Panc1 (cell line): ENCODE data around the gene LSM12. TPM values are rescaled to one million over a fixed set of nuclear protein-coding genes. Genes with fewer than 3 reads are reported as not detected.
A peak's percentile ranks its signal among the peaks of the same experiment; 100 is the strongest.

Experiments used
- ATAC-seq: fragments of 200-7000 bp; cut with Tn5 transposase; 2 replicates; pipeline ENCODE4 v1.9.1; 2020; ENCODE audit warnings: mild to moderate bottlenecking, moderate library complexity
- Bru-seq: library from RNA; stranded (reverse); fragments of 400-500 nt; gene quantifications from one replicate; lab custom pipeline; 2021; lab: Mats Ljungman, UMichigan
- BruChase-seq, 2 experiments: library from RNA; stranded (reverse); fragments of 400-500 nt; gene quantifications; one replicate each; lab custom pipeline; 2021; lab: Mats Ljungman, UMichigan
- BruUV-seq: library from RNA; stranded (reverse); fragments of 400-500 nt; replicated peaks from 2 replicates; lab custom pipeline; 2021; lab: Mats Ljungman, UMichigan
- CTCF ChIA-PET: fragments of 300-600 bp; sonication (Branson Sonifier 250); formaldehyde crosslinking; loops from one replicate; lab custom pipeline; 2022; ENCODE audit warnings: antibody characterized with exemption; lab: Charles Lee
- POLR2A ChIA-PET: fragments of 300-600 bp; sonication (Branson Sonifier 250); formaldehyde crosslinking; loops from one replicate; lab custom pipeline; 2022; ENCODE audit warnings: antibody characterized with exemption; lab: Charles Lee
- DNase-seq: peaks from one replicate; pipeline ENCODE4 v3.0.0-alpha.2; 2010; ENCODE audit warnings: low read depth, low spot score
- H3K27ac ChIP-seq: 2 replicates; pipeline ENCODE4 v1.5.1; 2011; ENCODE audit warnings: mild to moderate bottlenecking, low read length, inconsistent platforms
- H3K27me3 ChIP-seq: fragments of 200-500 bp; sonication (Bioruptor generic); 2 replicates; pipeline ENCODE4 v1.6.0; 2014; ENCODE audit warnings: low read length, inconsistent platforms; ENCODE audit not compliant: control insufficient read depth, insufficient read depth
- H3K36me3 ChIP-seq: fragments of 200-500 bp; sonication (Bioruptor generic); 2 replicates; pipeline ENCODE4 v1.5.1; 2014; ENCODE audit warnings: inconsistent platforms, mild to moderate bottlenecking, low read length, moderate library complexity; ENCODE audit not compliant: control insufficient read depth, insufficient read depth
- H3K4me1 ChIP-seq: 2 replicates; pipeline ENCODE4 v1.5.1; 2011; ENCODE audit warnings: inconsistent platforms, mild to moderate bottlenecking, low read length, moderate library complexity; ENCODE audit not compliant: control insufficient read depth, insufficient read depth
- H3K4me3 ChIP-seq, 2 experiments: 2 replicates each; pipeline ENCODE4 v1.5.1; 2011 to 2012; ENCODE audit warnings: low read depth in 2 of 2, low read length in 2 of 2, mild to moderate bottlenecking in 2 of 2, inconsistent platforms in 1 of 2, moderate library complexity in 1 of 2
- H3K9me3 ChIP-seq: fragments of 200-500 bp; sonication (Bioruptor generic); 2 replicates; pipeline ENCODE4 v1.5.1; 2014; ENCODE audit warnings: low read depth, mild to moderate bottlenecking, inconsistent platforms, low read length, moderate library complexity; ENCODE audit not compliant: control insufficient read depth, insufficient read depth
- POLR2AphosphoS5 ChIP-seq: IDR thresholded peaks from 2 replicates; pipeline ENCODE4 v1.6.1; 2012; ENCODE audit warnings: mild to moderate bottlenecking, low read depth, low read length, moderate library complexity
- SIN3A ChIP-seq: IDR thresholded peaks from 2 replicates; pipeline ENCODE4 v1.6.1; 2012; ENCODE audit warnings: low read depth, mild to moderate bottlenecking, low read length, moderate library complexity, borderline replicate concordance; ENCODE audit not compliant: insufficient read depth
- TCF7L2 ChIP-seq: IDR thresholded peaks from 2 replicates; pipeline ENCODE4 v1.6.1; 2011; ENCODE audit warnings: mild to moderate bottlenecking, low read depth, low read length, inconsistent platforms
- in situ Hi-C: cut with HindIII; loops from 2 replicates; pipeline ENCODE4 v1.10.0; 2016; ENCODE audit warnings: low sequenced_read_pairs, low pct_unique_long_range_greater_than_20kb
- intact Hi-C: fragments of 100-400 bp; cut with micrococcal nuclease; formaldehyde crosslinking; loops from one replicate; pipeline ENCODE4 v1.10.0; 2022; ENCODE audit not compliant: unreplicated experiment
- long read RNA-seq: library from polyadenylated mRNA; unstranded; transcript quantifications from one replicate; pipeline ENCODE4 v2.0.0, GENCODE V29; 2021; ENCODE audit not compliant: unreplicated experiment
- polyA plus RNA-seq: library from polyadenylated mRNA; unstranded; fragments of >200 nt; gene quantifications from one replicate; pipeline ENCODE4 v1.2.1, GENCODE V29; 2012; ENCODE audit warnings: missing spikeins; ENCODE audit not compliant: insufficient read length
- total RNA-seq: library from RNA; stranded (reverse); gene quantifications from one replicate; pipeline ENCODE4 v1.2.1, GENCODE V29; 2021; ENCODE audit not compliant: unreplicated experiment
- TF ChIP-seq, protein P1 (sequence below): fragments of 450-650 bp; IDR thresholded peaks from 2 replicates; pipeline ENCODE4 v1.5.1; 2017; ENCODE audit warnings: mild to moderate bottlenecking
- TF ChIP-seq, protein P2 (sequence below), 2 experiments: IDR thresholded peaks; 2 replicates each; pipeline ENCODE4 v1.6.1; 2011 to 2012; ENCODE audit warnings: low read depth in 2 of 2, control low read depth in 1 of 2, low read length in 1 of 2, mild to moderate bottlenecking in 1 of 2, moderate library complexity in 1 of 2; ENCODE audit not compliant: insufficient read depth in 1 of 2

Gene LSM12
- total RNA-seq (73.0 TPM), Bru-seq, nascent RNA (percentile 83 among the genes with signal in this experiment), BruChase-seq, experiment 1, labeled RNA remaining after a 2-hour chase (percentile 83 among the genes with signal in this experiment), BruChase-seq, experiment 2, labeled RNA remaining after a 6-hour chase (percentile 89 among the genes with signal in this experiment)
- 34.8 TPM for polyA plus RNA-seq
- long read RNA-seq, transcript LSM12-201 (5 exons, 2,308 nt), result major isoform, 52 of 89 reads
- long read RNA-seq, partial matches to known transcripts, result 2 of 89 reads
- long read RNA-seq, other reads (novel, unspliced or antisense), result 31 of 89 reads

DNA sequence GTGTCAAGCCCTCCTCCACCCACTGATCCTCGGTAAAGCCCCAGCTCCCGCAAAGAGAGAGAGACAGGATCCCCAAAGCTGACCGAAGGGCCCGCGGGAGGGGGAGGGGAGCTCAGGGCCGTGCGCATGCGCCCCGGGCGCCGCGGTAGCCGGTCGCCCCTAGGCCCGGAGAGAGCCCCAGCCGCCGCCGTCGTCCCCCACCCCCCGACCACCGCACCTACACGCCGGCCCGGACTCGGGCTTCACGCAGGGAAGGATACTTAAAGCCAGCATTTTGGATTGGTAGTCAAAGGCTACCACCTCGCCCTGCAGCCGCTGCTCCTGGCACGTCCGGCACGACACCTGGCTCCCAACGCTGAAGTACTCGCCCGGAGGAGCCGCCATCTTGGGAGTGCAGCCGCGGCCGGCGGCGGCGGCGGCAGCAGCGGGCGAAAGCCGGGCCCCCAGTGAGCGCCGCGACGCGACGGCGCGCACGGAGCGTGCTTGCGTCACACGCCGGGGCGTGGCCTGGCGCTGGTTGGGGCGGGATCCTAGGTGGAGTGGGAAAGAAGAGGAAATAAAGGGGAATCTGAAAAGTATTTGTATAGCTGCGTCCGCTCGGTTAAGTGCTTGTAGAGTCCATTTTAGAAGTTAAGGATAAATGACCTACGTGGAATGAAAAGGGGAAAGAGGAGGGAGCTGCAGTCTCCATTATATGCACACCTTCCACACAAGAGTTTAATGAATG is at the start of gene LSM12:
TSS of gene LSM12 (minus strand) at position 468 of the 727 bp plus-strand sequence. CDS start at position 384, 84 bp downstream.
- in situ Hi-C loops (no loop called here), intact Hi-C loops (no loop called here)
- DNase-seq, result no peak
- no TSS peak for BruUV-seq
- peak within 1 kb of the TSS; percentile 91 for H3K27ac ChIP-seq
- TF ChIP-seq TCF7L2, result no peak
- no peaks in the 10 kb centered on the region for H3K27me3 ChIP-seq
- peaks cover 9% of the 10 kb centered on the region for H3K36me3 ChIP-seq
- peaks cover 15% of the 10 kb centered on the region for H3K4me1 ChIP-seq
- CTCF ChIA-PET, result no interaction called here
- peak within 1 kb of the TSS; percentile 70 to 81 for H3K4me3 ChIP-seq
- POLR2A ChIA-PET, result no interaction called here
- ATAC-seq, result peak; percentile 92
- no peaks in the 10 kb centered on the region for H3K9me3 ChIP-seq

DNA sequence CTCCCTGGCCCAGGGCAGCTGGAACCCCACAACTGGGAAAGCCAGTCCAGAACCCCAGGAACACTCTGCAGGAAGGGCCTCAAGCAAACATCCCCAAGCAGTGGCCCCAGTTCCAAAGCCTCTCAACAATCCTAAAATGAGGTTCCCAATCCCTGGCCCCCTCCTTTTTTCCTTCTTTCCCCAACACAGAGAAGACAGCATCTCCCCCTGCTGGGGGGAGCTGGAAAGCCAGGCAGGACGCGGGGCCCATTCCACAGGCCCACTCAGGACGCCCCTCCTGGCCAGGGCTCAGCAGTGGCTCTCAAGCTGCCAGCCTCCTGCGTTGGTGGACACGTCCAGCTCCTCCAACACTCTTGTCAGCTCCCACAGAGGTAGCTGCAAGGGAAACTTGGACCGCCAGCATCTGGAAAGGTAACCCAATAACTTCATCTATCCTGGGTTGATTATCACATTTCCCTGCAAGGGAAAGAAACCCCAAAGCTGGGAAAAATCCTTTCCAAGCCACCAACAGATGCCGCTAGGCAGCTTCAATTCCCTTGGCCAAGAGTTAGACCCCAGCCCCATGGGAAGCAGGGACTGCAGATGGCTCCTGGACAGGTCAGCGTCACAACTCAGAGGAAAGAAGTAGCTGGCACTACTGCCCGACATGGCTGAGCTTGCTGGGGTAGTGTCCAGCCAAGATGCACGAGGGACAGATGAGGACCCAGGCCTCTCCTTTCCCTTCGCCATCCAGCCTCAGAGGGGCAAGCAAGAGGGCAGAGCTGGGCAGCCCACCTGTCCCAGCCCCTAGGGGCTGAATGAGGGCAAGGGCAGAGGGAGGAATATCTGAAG is 49.3 kb upstream of the LSM12 start:
- ATAC-seq (no peak), DNase-seq (no peak)
- TF ChIP-seq POLR2AphosphoS5, result no peak
- TF ChIP-seq, protein P1, sequence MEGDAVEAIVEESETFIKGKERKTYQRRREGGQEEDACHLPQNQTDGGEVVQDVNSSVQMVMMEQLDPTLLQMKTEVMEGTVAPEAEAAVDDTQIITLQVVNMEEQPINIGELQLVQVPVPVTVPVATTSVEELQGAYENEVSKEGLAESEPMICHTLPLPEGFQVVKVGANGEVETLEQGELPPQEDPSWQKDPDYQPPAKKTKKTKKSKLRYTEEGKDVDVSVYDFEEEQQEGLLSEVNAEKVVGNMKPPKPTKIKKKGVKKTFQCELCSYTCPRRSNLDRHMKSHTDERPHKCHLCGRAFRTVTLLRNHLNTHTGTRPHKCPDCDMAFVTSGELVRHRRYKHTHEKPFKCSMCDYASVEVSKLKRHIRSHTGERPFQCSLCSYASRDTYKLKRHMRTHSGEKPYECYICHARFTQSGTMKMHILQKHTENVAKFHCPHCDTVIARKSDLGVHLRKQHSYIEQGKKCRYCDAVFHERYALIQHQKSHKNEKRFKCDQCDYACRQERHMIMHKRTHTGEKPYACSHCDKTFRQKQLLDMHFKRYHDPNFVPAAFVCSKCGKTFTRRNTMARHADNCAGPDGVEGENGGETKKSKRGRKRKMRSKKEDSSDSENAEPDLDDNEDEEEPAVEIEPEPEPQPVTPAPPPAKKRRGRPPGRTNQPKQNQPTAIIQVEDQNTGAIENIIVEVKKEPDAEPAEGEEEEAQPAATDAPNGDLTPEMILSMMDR, result peak; percentile 85
- no peak for TF ChIP-seq SIN3A
- TF ChIP-seq TCF7L2, result no peak
- no peaks in the 10 kb centered on the region for H3K36me3 ChIP-seq
- intact Hi-C loops, result no loop called here
- no peaks in the 10 kb centered on the region for H3K9me3 ChIP-seq
- H3K27ac ChIP-seq, result no peak overlapping the region
- no TSS peak for BruUV-seq
- ChIA-PET CTCF (interaction anchor here (0.6 to 2.6 kb wide), 4 partner anchors 15 to 101 kb away, joined by 3 to 10 read pairs (median 5); partner anchors contain the start of gene TMEM101), POLR2A (interaction anchor here (0.6 kb wide), 1 partner anchor 1902 kb away, joined by 7 read pairs; no protein-coding TSS in a partner anchor)
- peaks cover 12% of the 10 kb centered on the region for H3K4me1 ChIP-seq
- in situ Hi-C loops, result no loop called here
- H3K4me3 ChIP-seq, result no peak overlapping the region
- no peaks in the 10 kb centered on the region for H3K27me3 ChIP-seq

DNA sequence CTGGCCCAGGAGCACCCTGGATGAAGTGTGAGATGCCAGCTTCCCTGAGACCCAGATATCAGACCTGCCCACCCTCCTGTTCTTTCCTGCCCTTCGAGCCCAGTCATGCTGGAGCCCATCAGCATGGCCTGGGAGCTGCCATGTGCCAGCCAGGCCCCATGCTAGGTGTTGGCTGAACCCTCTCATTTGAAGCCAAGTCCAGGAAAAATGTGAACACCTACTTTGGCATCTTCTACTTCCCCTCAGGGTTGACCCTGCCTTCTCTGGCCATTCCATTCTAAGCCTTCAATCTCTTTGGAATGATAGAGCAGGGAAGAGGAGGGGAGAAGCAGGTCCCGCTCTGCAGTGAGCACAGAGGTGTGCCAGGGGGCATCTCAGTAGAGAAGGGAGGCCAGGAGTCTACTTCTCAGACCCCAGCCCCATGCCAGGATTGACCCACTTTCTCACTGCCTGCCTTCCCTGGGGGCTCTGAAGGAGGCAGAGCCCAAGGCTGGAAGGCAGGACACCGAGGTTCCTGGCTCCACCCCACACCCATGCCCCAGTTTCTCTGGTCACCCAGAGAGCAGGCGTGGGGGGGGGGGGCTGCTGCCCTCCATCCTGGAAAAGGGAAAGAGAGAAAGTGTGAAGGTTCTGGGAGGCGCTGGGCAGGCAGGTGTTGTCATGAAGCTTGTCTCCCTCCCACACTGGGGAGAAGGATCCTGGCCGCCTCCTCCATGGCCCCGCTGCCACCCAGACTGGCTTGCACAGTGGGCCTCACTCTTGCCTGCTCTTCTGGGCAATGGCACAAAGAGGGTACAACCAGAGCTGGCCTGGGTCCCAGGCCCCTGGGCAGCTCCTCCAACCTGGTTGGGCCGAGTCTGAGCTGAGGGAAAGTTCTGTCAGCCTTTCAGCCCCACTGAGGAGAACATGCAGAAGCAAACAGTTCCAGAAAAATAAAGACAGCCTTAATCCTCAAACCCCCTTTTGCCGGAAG is 47.7 kb upstream of the LSM12 start:
- in situ Hi-C loops, result no loop called here
- ChIA-PET CTCF (interaction anchor here (0.6 to 2.6 kb wide), 4 partner anchors 31 to 614 kb away, joined by 5 to 10 read pairs (median 8); no protein-coding TSS in a partner anchor), POLR2A (no interaction called here)
- H3K9me3 ChIP-seq, result no peaks in the 10 kb centered on the region
- no peak overlapping the region for H3K4me3 ChIP-seq
- BruUV-seq, result no TSS peak
- TF ChIP-seq POLR2AphosphoS5, result no peak
- TF ChIP-seq TCF7L2, result no peak
- TF ChIP-seq, protein P1, result no peak
- TF ChIP-seq, protein P2, sequence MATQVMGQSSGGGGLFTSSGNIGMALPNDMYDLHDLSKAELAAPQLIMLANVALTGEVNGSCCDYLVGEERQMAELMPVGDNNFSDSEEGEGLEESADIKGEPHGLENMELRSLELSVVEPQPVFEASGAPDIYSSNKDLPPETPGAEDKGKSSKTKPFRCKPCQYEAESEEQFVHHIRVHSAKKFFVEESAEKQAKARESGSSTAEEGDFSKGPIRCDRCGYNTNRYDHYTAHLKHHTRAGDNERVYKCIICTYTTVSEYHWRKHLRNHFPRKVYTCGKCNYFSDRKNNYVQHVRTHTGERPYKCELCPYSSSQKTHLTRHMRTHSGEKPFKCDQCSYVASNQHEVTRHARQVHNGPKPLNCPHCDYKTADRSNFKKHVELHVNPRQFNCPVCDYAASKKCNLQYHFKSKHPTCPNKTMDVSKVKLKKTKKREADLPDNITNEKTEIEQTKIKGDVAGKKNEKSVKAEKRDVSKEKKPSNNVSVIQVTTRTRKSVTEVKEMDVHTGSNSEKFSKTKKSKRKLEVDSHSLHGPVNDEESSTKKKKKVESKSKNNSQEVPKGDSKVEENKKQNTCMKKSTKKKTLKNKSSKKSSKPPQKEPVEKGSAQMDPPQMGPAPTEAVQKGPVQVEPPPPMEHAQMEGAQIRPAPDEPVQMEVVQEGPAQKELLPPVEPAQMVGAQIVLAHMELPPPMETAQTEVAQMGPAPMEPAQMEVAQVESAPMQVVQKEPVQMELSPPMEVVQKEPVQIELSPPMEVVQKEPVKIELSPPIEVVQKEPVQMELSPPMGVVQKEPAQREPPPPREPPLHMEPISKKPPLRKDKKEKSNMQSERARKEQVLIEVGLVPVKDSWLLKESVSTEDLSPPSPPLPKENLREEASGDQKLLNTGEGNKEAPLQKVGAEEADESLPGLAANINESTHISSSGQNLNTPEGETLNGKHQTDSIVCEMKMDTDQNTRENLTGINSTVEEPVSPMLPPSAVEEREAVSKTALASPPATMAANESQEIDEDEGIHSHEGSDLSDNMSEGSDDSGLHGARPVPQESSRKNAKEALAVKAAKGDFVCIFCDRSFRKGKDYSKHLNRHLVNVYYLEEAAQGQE (IDR thresholded peaks at IDR 0.05; ENCODE audit: insufficient read depth in 1 of 2, low read depth in 2 of 2, low read length in 1 of 2), result no peak
- no peak for TF ChIP-seq SIN3A
- no peak overlapping the region for H3K27ac ChIP-seq
- H3K27me3 ChIP-seq, result no peaks in the 10 kb centered on the region
- ATAC-seq, result no peak
- peaks cover 16% of the 10 kb centered on the region for H3K4me1 ChIP-seq
- intact Hi-C loops, result no loop called here
- no peak for DNase-seq
- H3K36me3 ChIP-seq, result no peaks in the 10 kb centered on the region
